GM23248 (cell line): Measurements from ENCODE around the gene TMEM14A.

Source experiments
- EZH2 ChIP-seq: fragments of 200-600 bp; sonication (generic); IDR thresholded peaks from 2 replicates; pipeline ENCODE4 v1.6.1; 2018; ENCODE audit warnings: antibody characterized with exemption, mild to moderate bottlenecking; ENCODE audit not compliant: insufficient read depth, poor library complexity, severe bottlenecking
- EZH2phosphoT487 ChIP-seq: fragments of 200-600 bp; sonication (generic); IDR thresholded peaks from 2 replicates; pipeline ENCODE4 v1.6.1; 2018; ENCODE audit warnings: antibody characterized with exemption, moderate library complexity, mild to moderate bottlenecking, low read depth; ENCODE audit not compliant: insufficient read depth

GRCh38 chr6:52654007-52654406 lies 16.9 kb upstream of the TMEM14A start:
- TF ChIP-seq EZH2phosphoT487, result no peak
- no peak for TF ChIP-seq EZH2
